HCT116 (cell line): Measurements from ENCODE around the gene AKT1. TPM values are rescaled to one million over a fixed set of nuclear protein-coding genes. Genes with fewer than 3 reads are reported as not detected.

ENCODE experiments used
- ATAC-seq: fragments of 200-7000 bp; cut with Tn5 transposase; 2 replicates; pipeline ENCODE4 v1.9.1; 2020; ENCODE audit warnings: mild to moderate bottlenecking, moderate library complexity
- BruUV-seq: library from RNA; stranded (reverse); fragments of 400-500 nt; replicated peaks from 2 replicates; lab custom pipeline; 2021; lab: Mats Ljungman, UMichigan
- CTCF ChIA-PET: fragments of 300-600 bp; sonication (Branson Sonifier 250); formaldehyde crosslinking; loops from one replicate; lab custom pipeline; 2021; ENCODE audit warnings: antibody characterized with exemption; lab: Charles Lee
- POLR2A ChIA-PET: fragments of 300-600, 350-600 bp; sonication (Branson Sonifier 250); formaldehyde crosslinking; loops from one replicate; lab custom pipeline; 2021; ENCODE audit warnings: antibody characterized with exemption; lab: Charles Lee
- RAD21 ChIA-PET, 2 experiments: fragments of 300-600 bp; sonication (Branson Sonifier 250); formaldehyde crosslinking; loops; one replicate each; lab custom pipeline; 2023; ENCODE audit warnings: low total read pairs in 2 of 2; ENCODE audit not compliant: uncharacterized antibody in 2 of 2, unreplicated experiment in 2 of 2, low non-redundant PET in 1 of 2; lab: Charles Lee
- DNase-seq: peaks from one replicate; pipeline ENCODE4 v3.0.0-alpha.2; 2010; ENCODE audit warnings: low read depth, low spot score
- H2AFZ ChIP-seq: fragments of 200-600 bp; shearing (Covaris generic), sonication (generic); 2 replicates; pipeline ENCODE4 v1.6.1; 2017; ENCODE audit warnings: low read depth, mixed run types, mixed read lengths, antibody characterized with exemption, low read length; ENCODE audit not compliant: poor library complexity, severe bottlenecking
- H3K27ac ChIP-seq: 2 replicates; pipeline ENCODE4 v1.5.1; 2012; ENCODE audit warnings: low read depth, low read length
- H3K27me3 ChIP-seq: fragments of 200-600 bp; sonication (generic); 2 replicates; pipeline ENCODE4 v1.6.1; 2016; ENCODE audit warnings: mixed run types, low read length, mixed read lengths; ENCODE audit not compliant: insufficient read depth
- H3K36me3 ChIP-seq, 2 experiments: fragments of 200-500 bp in 1 of 2; fragments of 200-600 bp in 1 of 2; sonication (Bioruptor generic) in 1 of 2; sonication (generic) in 1 of 2; 2 replicates each; pipeline versions ENCODE4 v1.5.1 to v1.6.1; 2014 to 2016; ENCODE audit warnings: low read length in 2 of 2, inconsistent platforms in 1 of 2, mixed read lengths in 1 of 2, mixed run types in 1 of 2; ENCODE audit not compliant: insufficient read depth in 2 of 2, control insufficient read depth in 1 of 2
- H3K4me1 ChIP-seq, 2 experiments: fragments of 200-600 bp in 1 of 2; sonication (generic) in 1 of 2; 2 replicates each; pipeline versions ENCODE4 v1.5.1 to v1.6.1; 2012 to 2017; ENCODE audit warnings: low read length in 2 of 2, inconsistent platforms in 1 of 2, mild to moderate bottlenecking in 1 of 2, mixed read lengths in 1 of 2, mixed run types in 1 of 2, moderate library complexity in 1 of 2; ENCODE audit not compliant: insufficient read depth in 2 of 2, control insufficient read depth in 1 of 2
- H3K4me2 ChIP-seq: fragments of 200-600 bp; sonication (generic); 2 replicates; pipeline ENCODE4 v1.6.1; 2017; ENCODE audit warnings: mixed run types, low read length, mixed read lengths
- H3K4me3 ChIP-seq, 2 experiments: fragments of 200-600 bp in 1 of 2; sonication (generic) in 1 of 2; replicated peaks in 1 of 2; 2 replicates each; pipeline ENCODE4 v1.5.1; 2011 to 2016; ENCODE audit warnings: low read length in 2 of 2, control low read depth in 1 of 2, low read depth in 1 of 2, mild to moderate bottlenecking in 1 of 2, mixed read lengths in 1 of 2, mixed run types in 1 of 2
- H3K79me2 ChIP-seq: fragments of 200-600 bp; sonication (generic); 2 replicates; pipeline ENCODE4 v1.6.1; 2017; ENCODE audit warnings: mild to moderate bottlenecking, mixed run types, low read length, moderate library complexity, mixed read lengths; ENCODE audit not compliant: insufficient read depth
- H3K9ac ChIP-seq: fragments of 200-600 bp; sonication (generic); 2 replicates; pipeline ENCODE4 v1.6.1; 2016; ENCODE audit warnings: low read length, mixed read lengths
- H3K9me2 ChIP-seq: fragments of 200-600 bp; sonication (generic), shearing (Covaris generic); 2 replicates; pipeline ENCODE4 v1.6.1; 2017; ENCODE audit warnings: mixed run types, mild to moderate bottlenecking, moderate library complexity; ENCODE audit not compliant: insufficient read depth
- H3K9me3 ChIP-seq, 2 experiments: fragments of 200-500 bp in 1 of 2; fragments of 200-600 bp in 1 of 2; sonication (Bioruptor generic) in 1 of 2; sonication (generic) in 1 of 2; 2 replicates each; pipeline ENCODE4 v1.6.1; 2014 to 2017; ENCODE audit warnings: low read length in 2 of 2, mixed read lengths in 2 of 2, inconsistent platforms in 1 of 2, low read depth in 1 of 2, mild to moderate bottlenecking in 1 of 2, mixed run types in 1 of 2, moderate library complexity in 1 of 2; ENCODE audit not compliant: control insufficient read depth in 1 of 2, insufficient read depth in 1 of 2
- H4K20me1 ChIP-seq: fragments of 200-600 bp; sonication (generic), shearing (Covaris generic); 2 replicates; pipeline ENCODE4 v1.6.1; 2017; ENCODE audit warnings: mixed run types, mild to moderate bottlenecking, moderate library complexity; ENCODE audit not compliant: insufficient read depth
- CBX3 ChIP-seq: IDR thresholded peaks from 2 replicates; pipeline ENCODE4 v1.6.1; 2012; ENCODE audit warnings: low read depth
- EGR1 ChIP-seq: IDR thresholded peaks from 2 replicates; pipeline ENCODE4 v1.6.1; 2012; ENCODE audit warnings: low read depth
- ELF1 ChIP-seq: IDR thresholded peaks from 2 replicates; pipeline ENCODE4 v1.6.1; 2012; ENCODE audit warnings: low read depth, borderline replicate concordance
- EZH2phosphoT487 ChIP-seq: fragments of 200-600 bp; IDR thresholded peaks from 2 replicates; pipeline ENCODE4 v1.6.1; 2018; ENCODE audit warnings: antibody characterized with exemption, borderline replicate concordance
- JUND ChIP-seq: IDR thresholded peaks from 2 replicates; pipeline ENCODE4 v1.6.1; 2012
- RAD21 ChIP-seq: IDR thresholded peaks from 2 replicates; pipeline ENCODE4 v1.6.1; 2012; ENCODE audit warnings: low read depth, mild to moderate bottlenecking
- SIN3A ChIP-seq: IDR thresholded peaks from 2 replicates; pipeline ENCODE4 v1.6.1; 2012; ENCODE audit warnings: low read depth
- SP1 ChIP-seq: IDR thresholded peaks from 2 replicates; pipeline ENCODE4 v1.6.1; 2012; ENCODE audit warnings: low read depth
- SRF ChIP-seq: IDR thresholded peaks from 2 replicates; pipeline ENCODE4 v1.6.1; 2012; ENCODE audit warnings: low read depth
- TCF7L2 ChIP-seq: IDR thresholded peaks from 2 replicates; pipeline ENCODE4 v1.7.0; 2011; ENCODE audit warnings: borderline replicate concordance, inconsistent platforms; ENCODE audit not compliant: insufficient read depth, insufficient read length; ENCODE audit errors: extremely low read depth
- ZFX ChIP-seq: fragments of 450-650 bp; IDR thresholded peaks from 2 replicates; pipeline ENCODE4 v1.6.1; 2017
- intact Hi-C: fragments of 100-400 bp; cut with micrococcal nuclease; formaldehyde crosslinking; loops from 2 replicates; pipeline ENCODE4 v1.10.0; 2022
- total RNA-seq: library from RNA; stranded (reverse); gene quantifications from one replicate; pipeline ENCODE4 v1.2.1, GENCODE V29; 2021; ENCODE audit not compliant: unreplicated experiment
- TF ChIP-seq, protein P1 (sequence below): IDR thresholded peaks from 2 replicates; pipeline ENCODE4 v1.6.1; 2012; ENCODE audit warnings: low read depth
- TF ChIP-seq, protein P2 (sequence below): IDR thresholded peaks from 2 replicates; pipeline ENCODE4 v1.6.1; 2012
- TF ChIP-seq, protein P3 (sequence below), 3 experiments: fragments of 200-600 bp in 1 of 3; sonication (generic) in 1 of 3; IDR thresholded peaks in 2 of 3; conservative IDR thresholded peaks in 1 of 3; 2 replicates each; pipeline ENCODE4 v1.5.1; 2012 to 2017; ENCODE audit warnings: low read depth in 2 of 3, low read length in 2 of 3, antibody characterized with exemption in 1 of 3, borderline replicate concordance in 1 of 3, control low read depth in 1 of 3, mild to moderate bottlenecking in 1 of 3, mixed read lengths in 1 of 3, mixed run types in 1 of 3, moderate library complexity in 1 of 3; ENCODE audit not compliant: insufficient read depth in 1 of 3

AKT1 gene
- total RNA-seq, 1 experiment from 2014 or later, result 152 TPM

DNA sequence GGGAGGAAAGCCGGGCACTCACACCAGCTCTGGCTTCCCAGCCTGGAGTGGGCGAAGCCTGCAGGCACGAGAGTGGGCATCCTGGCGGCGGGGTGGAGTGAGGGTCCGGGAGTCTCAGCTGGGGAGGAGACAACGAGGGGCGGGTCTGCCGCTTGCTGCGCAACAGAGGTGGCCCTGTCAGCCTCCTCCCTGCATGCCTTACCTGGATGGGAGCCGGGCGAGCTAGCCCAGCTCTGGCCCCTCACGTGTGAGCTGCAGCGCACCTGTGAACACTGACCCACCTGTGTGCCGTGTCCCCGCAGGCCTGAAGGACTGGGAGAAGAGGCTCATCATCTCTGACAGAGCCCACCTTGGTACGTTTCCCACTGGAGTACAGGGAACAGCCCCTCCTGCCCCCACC lies 56.5 kb downstream of the AKT1 start:
- no peaks in the 10 kb centered on the region for H4K20me1 ChIP-seq
- no peaks in the 10 kb centered on the region for H3K9me2 ChIP-seq
- H3K4me1 ChIP-seq, result no peaks in the 10 kb centered on the region; a peak in 1 of 4 replicates
- H3K9ac ChIP-seq, result no peak overlapping the region
- BruUV-seq, result no TSS peak
- DNase-seq (no peak), ATAC-seq (no peak)
- no peak overlapping the region for H3K27ac ChIP-seq
- no peaks in the 10 kb centered on the region for H3K79me2 ChIP-seq
- ChIA-PET POLR2A (no interaction called here), CTCF (no interaction called here), RAD21 (no interaction called here)
- H3K4me2 ChIP-seq, result no peak overlapping the region
- intact Hi-C loops, result no loop called here
- H3K27me3 ChIP-seq, result no peaks in the 10 kb centered on the region
- no peaks in the 10 kb centered on the region for H3K9me3 ChIP-seq
- no peak overlapping the region for H3K4me3 ChIP-seq
- no peak for TF ChIP-seq JUND
- TF ChIP-seq, protein P1, sequence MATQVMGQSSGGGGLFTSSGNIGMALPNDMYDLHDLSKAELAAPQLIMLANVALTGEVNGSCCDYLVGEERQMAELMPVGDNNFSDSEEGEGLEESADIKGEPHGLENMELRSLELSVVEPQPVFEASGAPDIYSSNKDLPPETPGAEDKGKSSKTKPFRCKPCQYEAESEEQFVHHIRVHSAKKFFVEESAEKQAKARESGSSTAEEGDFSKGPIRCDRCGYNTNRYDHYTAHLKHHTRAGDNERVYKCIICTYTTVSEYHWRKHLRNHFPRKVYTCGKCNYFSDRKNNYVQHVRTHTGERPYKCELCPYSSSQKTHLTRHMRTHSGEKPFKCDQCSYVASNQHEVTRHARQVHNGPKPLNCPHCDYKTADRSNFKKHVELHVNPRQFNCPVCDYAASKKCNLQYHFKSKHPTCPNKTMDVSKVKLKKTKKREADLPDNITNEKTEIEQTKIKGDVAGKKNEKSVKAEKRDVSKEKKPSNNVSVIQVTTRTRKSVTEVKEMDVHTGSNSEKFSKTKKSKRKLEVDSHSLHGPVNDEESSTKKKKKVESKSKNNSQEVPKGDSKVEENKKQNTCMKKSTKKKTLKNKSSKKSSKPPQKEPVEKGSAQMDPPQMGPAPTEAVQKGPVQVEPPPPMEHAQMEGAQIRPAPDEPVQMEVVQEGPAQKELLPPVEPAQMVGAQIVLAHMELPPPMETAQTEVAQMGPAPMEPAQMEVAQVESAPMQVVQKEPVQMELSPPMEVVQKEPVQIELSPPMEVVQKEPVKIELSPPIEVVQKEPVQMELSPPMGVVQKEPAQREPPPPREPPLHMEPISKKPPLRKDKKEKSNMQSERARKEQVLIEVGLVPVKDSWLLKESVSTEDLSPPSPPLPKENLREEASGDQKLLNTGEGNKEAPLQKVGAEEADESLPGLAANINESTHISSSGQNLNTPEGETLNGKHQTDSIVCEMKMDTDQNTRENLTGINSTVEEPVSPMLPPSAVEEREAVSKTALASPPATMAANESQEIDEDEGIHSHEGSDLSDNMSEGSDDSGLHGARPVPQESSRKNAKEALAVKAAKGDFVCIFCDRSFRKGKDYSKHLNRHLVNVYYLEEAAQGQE, result no peak
- TF ChIP-seq SRF, result no peak
- TF ChIP-seq SP1, result no peak
- TF ChIP-seq, protein P2, sequence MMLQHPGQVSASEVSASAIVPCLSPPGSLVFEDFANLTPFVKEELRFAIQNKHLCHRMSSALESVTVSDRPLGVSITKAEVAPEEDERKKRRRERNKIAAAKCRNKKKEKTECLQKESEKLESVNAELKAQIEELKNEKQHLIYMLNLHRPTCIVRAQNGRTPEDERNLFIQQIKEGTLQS, result no peak
- TF ChIP-seq EGR1, result no peak
- TF ChIP-seq RAD21, result no peak
- TF ChIP-seq TCF7L2, result no peak
- TF ChIP-seq SIN3A, result no peak
- TF ChIP-seq, protein P3, sequence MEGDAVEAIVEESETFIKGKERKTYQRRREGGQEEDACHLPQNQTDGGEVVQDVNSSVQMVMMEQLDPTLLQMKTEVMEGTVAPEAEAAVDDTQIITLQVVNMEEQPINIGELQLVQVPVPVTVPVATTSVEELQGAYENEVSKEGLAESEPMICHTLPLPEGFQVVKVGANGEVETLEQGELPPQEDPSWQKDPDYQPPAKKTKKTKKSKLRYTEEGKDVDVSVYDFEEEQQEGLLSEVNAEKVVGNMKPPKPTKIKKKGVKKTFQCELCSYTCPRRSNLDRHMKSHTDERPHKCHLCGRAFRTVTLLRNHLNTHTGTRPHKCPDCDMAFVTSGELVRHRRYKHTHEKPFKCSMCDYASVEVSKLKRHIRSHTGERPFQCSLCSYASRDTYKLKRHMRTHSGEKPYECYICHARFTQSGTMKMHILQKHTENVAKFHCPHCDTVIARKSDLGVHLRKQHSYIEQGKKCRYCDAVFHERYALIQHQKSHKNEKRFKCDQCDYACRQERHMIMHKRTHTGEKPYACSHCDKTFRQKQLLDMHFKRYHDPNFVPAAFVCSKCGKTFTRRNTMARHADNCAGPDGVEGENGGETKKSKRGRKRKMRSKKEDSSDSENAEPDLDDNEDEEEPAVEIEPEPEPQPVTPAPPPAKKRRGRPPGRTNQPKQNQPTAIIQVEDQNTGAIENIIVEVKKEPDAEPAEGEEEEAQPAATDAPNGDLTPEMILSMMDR (IDR thresholded peaks at IDR 0.05 in 2 of 3, conservative IDR thresholded peaks at IDR 0.05 in 1 of 3; ENCODE audit: borderline replicate concordance in 1 of 3, insufficient read depth in 1 of 3, low read depth in 2 of 3, low read length in 2 of 3), result no peak
- TF ChIP-seq CBX3, result no peak
- TF ChIP-seq ZFX, result no peak
- no peak for TF ChIP-seq ELF1
- no peak for TF ChIP-seq EZH2phosphoT487
- no peak overlapping the region for H2AFZ ChIP-seq
- no peaks in the 10 kb centered on the region for H3K36me3 ChIP-seq
